Myocyte (in vitro differentiated cells): ENCODE data around the gene RNF114. TPM values are rescaled to one million over a fixed set of nuclear protein-coding genes. Genes with fewer than 3 reads are reported as not detected.
"Not testable (repeated sequence)": the region's sequence is repeated elsewhere in the genome, so short reads cannot be mapped to it uniquely, and the experiment has no call there.

Experiments
- DNase-seq: peaks from one replicate; pipeline ENCODE4 v3.0.0-alpha.2; 2012; ENCODE audit warnings: low read depth
- total RNA-seq: library from RNA; depleted of rRNA; stranded (reverse); fragments of >200 nt; gene quantifications from 2 replicates; pipeline ENCODE4 v1.2.3, GENCODE V29; 2014

Gene RNF114
- total RNA-seq, 1 donor from 2014 or later: 107 TPM

DNA sequence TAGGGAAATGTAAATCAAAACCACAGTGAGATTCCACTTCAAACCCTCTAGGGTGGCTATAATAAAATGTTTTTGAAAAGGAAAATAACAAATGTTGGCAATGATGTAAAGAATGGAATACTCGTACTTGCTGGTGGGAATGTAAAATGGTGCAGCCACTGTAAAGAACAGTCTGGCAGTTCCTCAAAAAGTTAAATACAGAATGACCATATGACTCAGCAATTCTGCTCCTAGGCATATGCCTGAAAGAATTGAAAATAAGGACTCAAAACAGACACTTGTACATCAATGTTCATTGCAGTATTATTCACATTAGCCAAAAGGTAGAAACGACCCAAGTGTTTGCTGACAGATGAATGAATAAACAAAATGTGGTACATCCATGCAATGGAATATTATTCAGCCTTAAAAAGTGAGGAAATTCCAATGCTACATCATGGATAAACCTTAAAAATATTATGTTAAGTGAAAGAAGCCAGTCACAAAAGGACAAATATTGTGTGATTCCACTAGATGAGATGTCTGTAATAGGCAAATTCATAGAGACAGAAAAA is 10.2 kb upstream of the RNF114 start:
- DNase-seq: no peak

- DNase-seq: peak; percentile 86
Measured at GRCh38 chr20:49928411-49929141, 7.6 kb upstream of the RNF114 start.

DNA sequence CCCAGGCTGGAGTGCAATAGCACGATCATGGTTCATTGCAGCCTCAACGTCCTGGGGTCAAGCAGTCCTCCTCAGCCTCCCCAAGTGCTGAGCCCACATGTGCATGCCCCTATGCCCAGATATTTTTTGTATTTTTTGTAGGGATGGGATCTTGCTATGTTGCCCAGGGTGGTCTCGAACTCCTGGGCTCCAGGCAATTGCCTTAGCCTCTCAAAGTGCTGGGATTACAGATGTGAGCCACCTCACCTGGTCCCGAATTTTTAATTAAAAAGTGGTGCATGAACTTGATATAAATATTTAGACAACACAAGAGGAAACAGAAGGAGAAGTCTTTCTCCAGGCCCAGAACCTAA is 7.1 kb upstream of the RNF114 start:
- DNase-seq: no peak

GRCh38 chr20:49935746-49936152 is 448 bp upstream of the RNF114 start:
- no peak for DNase-seq

- no peak for DNase-seq
Measured at GRCh38 chr20:49937027-49937929, 1.1 kb downstream of the RNF114 start.

DNA sequence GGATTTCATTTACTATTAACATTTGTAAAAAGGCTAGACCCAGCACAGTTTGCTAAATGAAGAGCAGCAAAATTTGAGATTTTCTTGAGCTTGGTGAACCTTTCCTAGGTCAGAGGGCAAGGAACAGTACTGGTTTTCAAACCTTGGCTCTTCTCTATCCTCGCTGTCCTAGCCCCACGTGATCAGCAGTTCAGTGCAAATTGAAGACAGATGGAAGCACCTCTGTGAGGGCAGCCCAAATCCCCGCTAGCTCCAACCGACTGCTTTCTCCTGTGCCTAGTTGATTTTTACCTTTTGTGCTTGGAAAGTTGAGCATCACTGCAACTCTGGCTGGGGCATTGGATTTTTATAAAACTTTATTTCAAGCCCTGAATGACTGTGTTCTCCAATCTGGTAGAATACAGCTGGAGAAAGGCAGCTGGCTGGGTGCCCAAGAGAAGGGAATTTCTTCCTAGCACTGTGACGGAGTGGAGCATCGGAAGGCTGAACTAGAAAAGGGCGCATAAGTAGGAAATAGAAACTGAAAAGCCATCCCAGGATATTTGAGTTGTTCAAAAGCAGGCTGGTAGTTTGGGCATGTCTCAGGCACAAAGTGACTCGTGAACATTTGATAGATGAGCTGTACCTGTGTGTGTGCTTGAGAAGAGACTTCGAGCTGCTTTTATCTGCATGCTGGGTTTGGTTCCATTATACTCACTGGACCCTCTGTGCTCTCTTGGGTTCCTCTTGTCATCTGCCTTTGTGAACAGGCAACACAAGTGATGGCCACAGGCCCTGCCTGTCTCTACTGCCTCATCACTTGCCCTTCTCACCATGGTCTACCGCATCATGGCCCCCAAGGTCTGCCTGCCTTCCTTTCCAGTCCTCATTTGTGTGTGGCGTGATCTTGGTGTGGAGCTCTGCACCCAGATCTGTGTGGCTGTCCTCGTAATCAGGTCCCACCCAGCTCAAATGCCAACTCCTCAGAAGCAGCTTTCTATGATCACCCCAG is 2.3 kb downstream of the RNF114 start:
- peak; percentile 48 for DNase-seq

DNA sequence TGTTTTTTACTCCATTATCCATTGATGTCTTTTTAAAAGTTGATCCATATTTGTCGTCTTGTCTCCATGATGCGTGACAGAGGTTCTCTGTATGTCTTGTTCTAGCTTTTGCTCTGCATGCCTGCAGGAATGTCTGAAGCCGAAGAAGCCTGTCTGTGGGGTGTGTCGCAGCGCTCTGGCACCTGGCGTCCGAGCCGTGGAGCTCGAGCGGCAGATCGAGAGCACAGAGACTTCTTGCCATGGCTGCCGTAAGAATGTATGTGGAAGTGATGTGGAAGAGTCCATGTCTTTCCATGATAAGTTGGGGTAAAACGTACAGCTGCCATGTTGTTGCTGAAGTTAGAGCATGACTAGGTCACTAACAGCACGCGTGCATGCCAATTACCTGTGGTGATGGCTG is 5.3 kb downstream of the RNF114 start:
- no peak for DNase-seq

- no peak for DNase-seq
Measured at GRCh38 chr20:49942303-49942702, 6.1 kb downstream of the RNF114 start.

DNA sequence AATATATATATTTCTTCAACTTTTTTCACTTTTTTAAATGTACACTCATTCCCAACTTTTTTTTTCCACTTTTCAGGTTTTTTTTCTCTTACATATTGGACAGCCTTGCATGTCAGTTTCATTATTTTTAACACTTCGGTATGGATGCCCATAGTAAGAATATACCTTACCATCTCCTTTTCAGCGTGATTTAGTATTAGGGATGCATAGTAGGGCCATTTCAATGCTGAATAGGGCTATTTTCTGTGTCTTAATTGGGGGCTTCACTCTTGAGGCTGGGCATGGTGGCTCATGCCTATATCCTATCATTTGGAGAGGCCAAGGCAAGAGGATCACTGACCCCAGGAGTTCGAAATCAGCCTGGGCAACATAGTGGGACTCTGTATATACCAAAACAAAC is 6.7 kb downstream of the RNF114 start:
- no peak for DNase-seq

- no peak for DNase-seq
Measured at GRCh38 chr20:49945306-49945700, 9.1 kb downstream of the RNF114 start.

DNA sequence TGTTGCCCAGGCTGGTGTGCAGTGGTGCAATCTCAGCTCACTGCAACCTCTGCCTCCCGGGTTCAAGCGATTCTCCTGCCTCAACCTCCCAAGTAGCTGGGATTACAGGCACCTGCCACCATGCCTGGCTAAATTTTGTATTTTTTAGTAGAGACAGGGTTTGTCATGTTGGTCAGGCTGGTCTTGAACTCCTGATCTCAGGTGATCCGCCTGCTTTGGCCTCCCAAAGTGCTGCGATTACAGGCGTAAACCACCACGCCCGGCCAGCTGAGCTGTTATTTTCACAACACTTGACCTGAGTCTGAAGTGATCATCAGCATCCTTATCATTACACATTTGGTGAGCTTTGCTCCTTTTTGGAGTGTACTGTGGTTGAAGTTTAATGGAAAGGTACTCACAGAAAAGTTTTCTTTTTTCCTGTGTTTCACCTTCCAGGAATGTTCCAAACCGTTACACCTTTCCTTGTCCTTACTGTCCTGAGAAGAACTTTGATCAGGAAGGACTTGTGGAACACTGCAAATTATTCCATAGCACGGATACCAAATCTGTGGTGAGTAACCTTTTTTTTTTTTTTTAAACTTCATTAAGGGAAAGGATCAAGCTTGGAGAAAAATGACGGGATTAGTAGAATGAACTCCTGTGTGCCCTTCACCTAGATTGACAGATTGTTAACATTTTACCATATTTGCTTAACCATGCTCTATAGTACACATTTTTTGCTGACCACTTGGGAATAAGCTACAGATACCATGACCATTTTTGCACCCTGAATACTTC is 9.7 kb downstream of the RNF114 start:
- no peak for DNase-seq

- no peak for DNase-seq
Measured at GRCh38 chr20:49948178-49948577, 12.0 kb downstream of the RNF114 start.

DNA sequence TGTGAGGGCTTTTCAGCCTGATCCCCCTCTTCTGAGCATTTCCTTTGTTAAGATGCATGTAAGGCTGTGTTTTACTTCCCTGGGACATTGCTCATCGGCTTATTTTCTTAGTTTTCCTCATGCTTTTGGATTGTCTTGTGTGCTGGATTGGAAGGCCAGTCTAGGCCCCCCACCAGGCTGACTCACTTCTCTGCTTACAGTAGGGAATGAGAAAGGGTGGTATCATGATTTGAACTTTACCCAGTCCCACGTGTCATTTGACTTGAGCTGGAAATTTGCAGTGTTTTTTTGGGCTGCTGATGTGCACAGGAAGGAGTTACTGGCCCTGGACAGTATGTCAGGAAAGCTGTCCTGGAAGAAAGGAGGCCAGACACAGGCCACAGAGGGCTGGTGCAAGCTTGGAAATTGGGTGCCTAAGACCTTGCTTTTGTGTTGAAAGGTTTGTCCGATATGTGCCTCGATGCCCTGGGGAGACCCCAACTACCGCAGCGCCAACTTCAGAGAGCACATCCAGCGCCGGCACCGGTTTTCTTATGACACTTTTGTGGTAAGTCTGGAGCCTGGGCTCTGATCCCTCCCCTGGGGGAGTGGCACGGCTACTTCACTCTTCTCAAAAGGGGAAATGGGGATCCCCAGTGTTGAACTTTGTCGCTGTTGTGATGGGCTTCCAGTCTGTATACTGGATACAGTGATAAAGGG is 12.8 kb downstream of the RNF114 start:
- DNase-seq: peak; percentile 43

- DNase-seq: no peak
Measured at GRCh38 chr20:49951151-49951550, 15.0 kb downstream of the RNF114 start.

DNA sequence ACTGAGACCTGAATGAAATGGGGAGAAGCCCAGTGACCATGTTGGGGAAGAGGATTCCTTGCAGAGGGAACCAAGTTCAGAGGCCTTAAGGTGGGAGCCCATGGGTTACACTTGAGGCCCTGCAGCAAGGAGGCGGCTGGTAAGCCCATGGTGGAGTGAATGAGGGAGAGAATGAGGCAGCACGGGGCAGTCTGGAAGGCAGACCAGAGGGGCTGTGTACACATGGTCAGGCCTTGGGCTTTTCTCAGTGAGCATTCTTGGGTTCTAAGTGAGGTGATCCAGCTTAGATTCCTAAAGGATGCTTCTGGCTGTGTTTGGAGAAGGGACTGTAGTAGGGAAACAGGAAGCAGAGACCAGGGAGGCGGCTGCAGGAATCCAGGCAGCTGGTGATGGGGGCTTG is 19.0 kb downstream of the RNF114 start:
- DNase-seq: no peak

DNA sequence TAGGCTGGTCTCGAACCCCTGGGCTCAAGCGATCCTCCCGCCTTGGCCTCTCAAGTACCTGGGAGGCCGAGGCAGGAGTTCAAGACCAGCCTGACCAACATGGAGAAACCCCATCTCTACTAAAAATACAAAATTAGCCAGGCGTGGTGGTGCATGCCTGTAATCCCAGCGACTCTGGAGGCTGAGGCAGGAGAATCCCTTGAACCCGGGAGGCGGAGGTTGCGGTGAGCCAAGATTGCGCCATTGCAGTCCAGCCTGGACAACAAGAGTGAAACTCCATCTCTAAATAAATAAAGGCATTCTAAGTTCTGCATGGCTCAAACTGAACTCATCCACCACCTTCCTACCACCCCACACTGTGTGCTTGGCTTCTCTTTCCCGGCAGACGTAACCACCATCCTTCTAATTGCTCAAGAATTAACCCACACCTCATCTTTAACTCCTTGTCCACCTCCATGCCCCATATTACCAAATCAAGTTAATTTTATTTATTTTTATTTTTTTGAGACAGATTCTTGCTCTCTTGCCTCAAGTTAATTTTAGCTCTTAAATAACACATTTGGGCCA is 19.7 kb downstream of the RNF114 start:
- not testable (repeated sequence) for DNase-seq

DNA sequence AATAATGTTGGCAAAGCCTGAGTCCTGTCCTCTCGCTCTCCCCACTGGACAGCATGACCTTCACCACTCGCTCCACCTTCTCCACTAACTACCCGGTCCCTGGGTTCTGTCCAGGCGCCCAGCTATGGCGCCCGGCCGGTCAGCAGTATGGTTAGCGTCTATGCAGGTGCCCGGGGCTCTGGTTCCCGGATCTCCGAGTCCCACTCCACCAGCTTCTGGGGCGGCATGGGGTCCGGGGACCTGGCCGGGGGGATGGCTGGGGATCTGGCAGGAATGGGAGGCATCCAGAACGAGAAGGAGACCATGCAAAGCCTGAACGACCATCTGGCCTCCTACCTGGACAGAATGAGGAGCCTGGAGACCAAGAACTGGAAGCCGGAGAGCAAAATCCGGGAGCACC is 20.5 kb downstream of the RNF114 start:
- no peak for DNase-seq

- not testable (repeated sequence) for DNase-seq
Measured at GRCh38 chr20:49957089-49957938, 21.1 kb downstream of the RNF114 start.
